Neural cell (in vitro differentiated cells): Measurements from ENCODE around the gene KLF16. TPM values are rescaled to one million over a fixed set of nuclear protein-coding genes. Genes with fewer than 3 reads are reported as not detected.

Source experiments
- H2AFZ ChIP-seq: fragments of 200-600, 300-800 bp; sonication (generic), shearing (Covaris generic); 2 replicates; pipeline ENCODE4 v1.6.0; 2014; ENCODE audit warnings: low read depth, mild to moderate bottlenecking, antibody characterized with exemption, low read length, moderate library complexity
- H3F3A ChIP-seq: fragments of 200-600 bp; shearing (Covaris generic); 2 replicates; pipeline ENCODE4 v1.6.1; 2016; ENCODE audit warnings: mild to moderate bottlenecking, moderate library complexity, mixed read lengths, antibody characterized with exemption, low read length; ENCODE audit not compliant: insufficient read depth, poor library complexity, severe bottlenecking
- H3K27ac ChIP-seq: fragments of 200-600, 300-800 bp; sonication (generic), shearing (Covaris generic); 2 replicates; pipeline ENCODE4 v1.5.1; 2014; ENCODE audit warnings: mild to moderate bottlenecking, low read length, moderate library complexity
- H3K27me3 ChIP-seq: fragments of 300-800, 200-600 bp; sonication (generic), shearing (Covaris generic); 2 replicates; pipeline ENCODE4 v1.6.0; 2014; ENCODE audit warnings: mild to moderate bottlenecking, low read depth, low read length, moderate library complexity; ENCODE audit not compliant: insufficient read depth
- H3K36me3 ChIP-seq: fragments of 300-800, 200-600 bp; sonication (generic), shearing (Covaris generic); 2 replicates; pipeline ENCODE4 v1.5.1; 2014; ENCODE audit warnings: mild to moderate bottlenecking, antibody characterized with exemption, low read length, moderate library complexity; ENCODE audit not compliant: insufficient read depth
- H3K4me2 ChIP-seq: fragments of 300-800, 200-600 bp; sonication (generic), shearing (Covaris generic); 2 replicates; pipeline ENCODE4 v1.6.0; 2014; ENCODE audit warnings: mild to moderate bottlenecking, low read length
- H3K4me3 ChIP-seq: fragments of 300-800, 200-600 bp; sonication (generic), shearing (Covaris generic); 2 replicates; pipeline ENCODE4 v1.5.1; 2014; ENCODE audit warnings: mild to moderate bottlenecking, low read length, moderate library complexity
- H3K79me2 ChIP-seq: fragments of 200-600 bp; shearing (Covaris generic); replicated peaks from 2 replicates; pipeline ENCODE4 v1.6.0; 2014; ENCODE audit warnings: mild to moderate bottlenecking, low read length, moderate library complexity; ENCODE audit not compliant: insufficient read depth
- H3K9ac ChIP-seq: fragments of 300-800, 200-600 bp; sonication (generic), shearing (Covaris generic); 2 replicates; pipeline ENCODE4 v1.6.1; 2016; ENCODE audit warnings: mild to moderate bottlenecking, low read length, mixed read lengths
- H3K9me2 ChIP-seq: fragments of 200-600 bp; shearing (Covaris generic); 2 replicates; pipeline ENCODE4 v1.6.1; 2016; ENCODE audit warnings: mild to moderate bottlenecking, low read length, mixed read lengths; ENCODE audit not compliant: insufficient read depth
- H3K9me3 ChIP-seq: fragments of 200-600, 300-800 bp; sonication (generic), shearing (Covaris generic); 2 replicates; pipeline ENCODE4 v1.6.1; 2016; ENCODE audit warnings: mild to moderate bottlenecking, mixed run types, low read length, moderate library complexity, mixed read lengths
- H4K20me1 ChIP-seq: fragments of 200-600 bp; shearing (Covaris generic); 2 replicates; pipeline ENCODE4 v1.6.1; 2016; ENCODE audit warnings: mild to moderate bottlenecking, mixed run types; ENCODE audit not compliant: insufficient read depth
- CTCF ChIP-seq: fragments of 450-650 bp; IDR thresholded peaks from 2 replicates; pipeline ENCODE4 v1.5.1; 2014; ENCODE audit warnings: antibody characterized with exemption, mild to moderate bottlenecking, moderate library complexity; ENCODE audit not compliant: poor library complexity, severe bottlenecking
- EZH2 ChIP-seq: fragments of 200-600, 300-800 bp; shearing (Covaris generic), sonication (generic); IDR thresholded peaks from 2 replicates; pipeline ENCODE4 v1.6.1; 2014; ENCODE audit warnings: antibody characterized with exemption, low read length, borderline replicate concordance, mild to moderate bottlenecking; ENCODE audit not compliant: insufficient read depth, poor library complexity, severe bottlenecking
- MXI1 ChIP-seq: fragments of 450-650 bp; conservative IDR thresholded peaks from 2 replicates; pipeline ENCODE4 v1.6.1; 2014; ENCODE audit warnings: antibody characterized with exemption, mild to moderate bottlenecking; ENCODE audit not compliant: poor library complexity, severe bottlenecking
- POLR2AphosphoS5 ChIP-seq: IDR thresholded peaks from 2 replicates; pipeline ENCODE4 v1.6.1; 2012
- RAD21 ChIP-seq: fragments of 450-650 bp; conservative IDR thresholded peaks from 2 replicates; pipeline ENCODE4 v1.6.1; 2014; ENCODE audit warnings: antibody characterized with exemption, mild to moderate bottlenecking, moderate library complexity
- REST ChIP-seq: IDR thresholded peaks from 2 replicates; pipeline ENCODE4 v1.6.1; 2012; ENCODE audit warnings: borderline replicate concordance
- SMC3 ChIP-seq: fragments of 450-650 bp; conservative IDR thresholded peaks from 2 replicates; pipeline ENCODE4 v1.6.1; 2014; ENCODE audit warnings: antibody characterized with exemption, mild to moderate bottlenecking, moderate library complexity; ENCODE audit not compliant: poor library complexity
- TAF1 ChIP-seq: IDR thresholded peaks from 2 replicates; pipeline ENCODE4 v1.6.1; 2012; ENCODE audit warnings: low read depth
- polyA plus RNA-seq: library from polyadenylated mRNA; depleted of rRNA; stranded (reverse); fragments of >200 nt; gene quantifications from 2 replicates; pipeline ENCODE4 v1.2.3, GENCODE V29; 2014

The KLF16 gene
- polyA plus RNA-seq, 1 donor from 2014 or later = 3.5 TPM

GRCh38 chr19:1896508-1896907 lies 33.1 kb upstream of the KLF16 start:
- no peak overlapping the region for H2AFZ ChIP-seq
- no peak overlapping the region for H3K4me3 ChIP-seq
- no peaks in the 10 kb centered on the region for H3K36me3 ChIP-seq
- TF ChIP-seq MXI1 = no peak
- no peak for TF ChIP-seq CTCF
- no peak for TF ChIP-seq RAD21
- TF ChIP-seq POLR2AphosphoS5 = no peak
- TF ChIP-seq SMC3 = no peak
- TF ChIP-seq REST = no peak
- no peak for TF ChIP-seq TAF1
- TF ChIP-seq EZH2 = no peak
- H3F3A ChIP-seq = no peaks in the 10 kb centered on the region
- H4K20me1 ChIP-seq = no peaks in the 10 kb centered on the region
- H3K4me2 ChIP-seq = no peak overlapping the region
- H3K27me3 ChIP-seq = no peaks in the 10 kb centered on the region
- no peaks in the 10 kb centered on the region for H3K79me2 ChIP-seq
- no peaks in the 10 kb centered on the region for H3K9me2 ChIP-seq
- H3K27ac ChIP-seq = no peak overlapping the region
- no peaks in the 10 kb centered on the region for H3K9me3 ChIP-seq
- H3K9ac ChIP-seq = no peak overlapping the region

- no peak overlapping the region for H3K4me2 ChIP-seq
- TF ChIP-seq RAD21 (no peak), REST (no peak)
- no peak overlapping the region for H3K9ac ChIP-seq
- H2AFZ ChIP-seq = no peak overlapping the region
- H3K79me2 ChIP-seq = no peaks in the 10 kb centered on the region
- H3K9me2 ChIP-seq = no peaks in the 10 kb centered on the region
- H4K20me1 ChIP-seq = no peaks in the 10 kb centered on the region
- no peaks in the 10 kb centered on the region for H3K9me3 ChIP-seq
- H3K27me3 ChIP-seq = no peaks in the 10 kb centered on the region
- H3F3A ChIP-seq = no peaks in the 10 kb centered on the region
- H3K27ac ChIP-seq = no peak overlapping the region
- H3K4me3 ChIP-seq = no peak overlapping the region
- no peaks in the 10 kb centered on the region for H3K36me3 ChIP-seq
Measured at GRCh38 chr19:1893791-1894190, 30.4 kb upstream of the KLF16 start.
